ENCODE measurements around the gene BLM. TPM values are rescaled to one million over a fixed set of nuclear protein-coding genes. Genes with fewer than 3 reads are reported as not detected.

The BLM gene
- total RNA-seq, result 1.6 and 4.4 TPM in 2 replicates

DNA sequence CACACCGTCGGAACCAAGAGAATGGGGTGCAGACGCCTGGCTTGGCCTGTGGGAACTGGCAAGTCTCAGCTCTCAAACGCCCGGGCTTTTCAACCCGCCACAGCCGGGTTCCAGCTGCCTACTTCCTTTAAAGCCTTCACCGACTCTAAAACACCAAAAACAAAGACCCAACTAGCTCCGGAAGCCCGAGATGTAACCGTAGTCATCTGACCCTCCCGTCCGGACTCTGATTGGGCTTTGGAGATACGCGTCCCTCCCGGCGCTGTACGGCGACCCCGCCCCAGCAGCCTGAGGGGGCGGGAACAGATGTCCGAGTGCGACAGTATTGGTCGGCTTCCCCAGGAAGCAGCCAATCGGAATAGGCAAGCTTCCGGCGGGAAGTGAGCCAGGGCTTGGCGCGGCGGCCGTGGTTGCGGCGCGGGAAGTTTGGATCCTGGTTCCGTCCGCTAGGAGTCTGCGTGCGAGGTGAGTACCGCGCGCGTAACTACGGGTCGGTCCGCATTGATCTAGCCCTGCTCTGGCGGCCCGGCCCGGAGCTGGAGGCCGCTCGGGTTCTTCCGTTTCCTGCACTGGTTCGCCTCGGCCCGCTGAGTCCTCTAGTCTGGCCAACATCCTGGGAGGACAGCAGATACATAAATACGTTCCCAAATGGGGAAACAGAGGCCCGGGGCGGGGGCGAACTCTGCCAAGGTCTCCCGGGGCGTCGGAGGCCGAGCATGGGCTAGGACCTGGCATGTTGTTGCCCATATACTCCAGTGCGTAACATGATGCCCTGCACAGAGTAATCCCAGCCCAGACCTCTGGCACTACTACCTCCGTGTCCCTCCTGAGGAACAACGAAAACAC is at the start of gene BLM:
BLM (plus strand) TSS at position 371 of the 846 bp plus-strand sequence. CDS start 30,047 bp downstream, outside the sequence.

Other genes with a start within 250 kb of the BLM start
- gene CRTC3, start 187.4 kb upstream of the BLM start, total RNA-seq, result 16.4 and 29.9 TPM in 2 replicates
- gene FURIN, start 151.2 kb downstream of the BLM start, total RNA-seq, result 72.6 and 84.4 TPM in 2 replicates
- 16.2 and 22.8 TPM in 2 replicates for gene FES, start 167.2 kb downstream of the BLM start, total RNA-seq
- 7.4 and 28.7 TPM in 2 replicates for gene MAN2A2, start 186.0 kb downstream of the BLM start, total RNA-seq
- gene HDDC3, start 215.2 kb downstream of the BLM start, total RNA-seq, result 20.8 and 26.5 TPM in 2 replicates
- 38.3 and 43.2 TPM in 2 replicates for gene UNC45A, start 217.9 kb downstream of the BLM start, total RNA-seq
- 20.8 and 23.5 TPM in 2 replicates for gene RCCD1, start 237.5 kb downstream of the BLM start, total RNA-seq